ENCODE results near the gene SLC9A7. TPM values are rescaled to one million over a fixed set of nuclear protein-coding genes. Genes with fewer than 3 reads are reported as not detected.

Gene SLC9A7
- total RNA-seq, 1 donor from 2014 or later: 5.0 TPM

GRCh38 chrX:46624090-46624786 is 134.7 kb downstream of the SLC9A7 start:
- TF ChIP-seq, protein P1, sequence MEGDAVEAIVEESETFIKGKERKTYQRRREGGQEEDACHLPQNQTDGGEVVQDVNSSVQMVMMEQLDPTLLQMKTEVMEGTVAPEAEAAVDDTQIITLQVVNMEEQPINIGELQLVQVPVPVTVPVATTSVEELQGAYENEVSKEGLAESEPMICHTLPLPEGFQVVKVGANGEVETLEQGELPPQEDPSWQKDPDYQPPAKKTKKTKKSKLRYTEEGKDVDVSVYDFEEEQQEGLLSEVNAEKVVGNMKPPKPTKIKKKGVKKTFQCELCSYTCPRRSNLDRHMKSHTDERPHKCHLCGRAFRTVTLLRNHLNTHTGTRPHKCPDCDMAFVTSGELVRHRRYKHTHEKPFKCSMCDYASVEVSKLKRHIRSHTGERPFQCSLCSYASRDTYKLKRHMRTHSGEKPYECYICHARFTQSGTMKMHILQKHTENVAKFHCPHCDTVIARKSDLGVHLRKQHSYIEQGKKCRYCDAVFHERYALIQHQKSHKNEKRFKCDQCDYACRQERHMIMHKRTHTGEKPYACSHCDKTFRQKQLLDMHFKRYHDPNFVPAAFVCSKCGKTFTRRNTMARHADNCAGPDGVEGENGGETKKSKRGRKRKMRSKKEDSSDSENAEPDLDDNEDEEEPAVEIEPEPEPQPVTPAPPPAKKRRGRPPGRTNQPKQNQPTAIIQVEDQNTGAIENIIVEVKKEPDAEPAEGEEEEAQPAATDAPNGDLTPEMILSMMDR (IDR thresholded peaks at IDR 0.05; ENCODE audit: partially characterized antibody, unreplicated experiment): no peak
- Mint-ChIP-seq H3K9me3 (ENCODE audit: unreplicated experiment) (no peaks in the 10 kb centered on the region), H3K4me3 (ENCODE audit: unreplicated experiment) (no peak overlapping the region), H3K27me3 (ENCODE audit: unreplicated experiment) (no peaks in the 10 kb centered on the region), H3K27ac (ENCODE audit: unreplicated experiment) (no peak overlapping the region), H3K36me3 (ENCODE audit: unreplicated experiment) (no peaks in the 10 kb centered on the region), H3K4me1 (ENCODE audit: low read depth, unreplicated experiment) (peaks cover 3% of the 10 kb centered on the region)
- DNase-seq: no peak

DNA sequence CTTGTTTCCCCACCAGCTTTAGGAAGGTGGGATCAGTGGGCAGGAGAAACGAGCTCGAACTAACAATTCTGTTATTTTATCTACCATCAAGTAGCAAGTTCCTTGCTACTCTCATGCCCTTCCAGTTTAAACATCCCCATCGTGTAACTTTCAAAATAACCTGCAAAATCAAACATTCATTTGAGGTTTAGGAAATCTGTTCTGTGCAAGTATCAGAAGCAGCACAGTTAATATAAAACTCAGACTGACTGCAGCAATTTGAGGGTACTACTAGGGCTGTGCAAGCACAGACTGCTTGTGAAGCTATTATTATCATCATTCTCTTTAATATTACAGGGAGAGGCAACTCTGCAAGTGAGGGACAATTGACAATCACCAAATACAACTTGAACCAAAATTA is 137.3 kb downstream of the SLC9A7 start:
- TF ChIP-seq, protein P1 (IDR thresholded peaks at IDR 0.05; ENCODE audit: partially characterized antibody, unreplicated experiment): no peak
- Mint-ChIP-seq H3K4me1 (ENCODE audit: low read depth, unreplicated experiment) (no peaks in the 10 kb centered on the region), H3K27me3 (ENCODE audit: unreplicated experiment) (no peaks in the 10 kb centered on the region), H3K9me3 (ENCODE audit: unreplicated experiment) (no peaks in the 10 kb centered on the region), H3K27ac (ENCODE audit: unreplicated experiment) (no peak overlapping the region), H3K4me3 (ENCODE audit: unreplicated experiment) (no peak overlapping the region), H3K36me3 (ENCODE audit: unreplicated experiment) (no peaks in the 10 kb centered on the region)
- no peak for DNase-seq

DNA sequence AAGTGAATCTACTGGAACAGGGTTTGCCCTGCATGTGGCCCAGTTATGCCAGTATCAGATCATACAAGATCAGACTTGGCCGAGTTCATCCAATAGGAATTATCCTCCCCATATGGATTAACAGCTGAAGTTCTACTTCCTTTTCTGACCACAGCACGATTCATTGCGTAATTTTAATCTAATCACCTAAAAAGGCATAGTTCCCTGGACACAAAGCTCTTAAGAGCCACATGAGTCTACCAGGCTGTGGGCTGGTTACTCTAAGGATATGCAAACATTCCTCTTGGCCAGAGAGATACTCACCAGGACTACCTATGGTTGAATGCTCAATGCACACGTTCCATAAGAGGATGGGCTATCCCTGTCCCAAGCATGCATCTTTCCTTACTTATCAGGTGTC is 138.4 kb downstream of the SLC9A7 start:
- Mint-ChIP-seq H3K9me3 (ENCODE audit: unreplicated experiment) (no peaks in the 10 kb centered on the region), H3K4me3 (ENCODE audit: unreplicated experiment) (no peak overlapping the region), H3K27ac (ENCODE audit: unreplicated experiment) (no peak overlapping the region), H3K36me3 (ENCODE audit: unreplicated experiment) (no peaks in the 10 kb centered on the region), H3K27me3 (ENCODE audit: unreplicated experiment) (no peaks in the 10 kb centered on the region), H3K4me1 (ENCODE audit: low read depth, unreplicated experiment) (no peaks in the 10 kb centered on the region)
- TF ChIP-seq, protein P1 (IDR thresholded peaks at IDR 0.05; ENCODE audit: partially characterized antibody, unreplicated experiment): no peak
- no peak for DNase-seq

GRCh38 chrX:46618947-46619346 is 140.0 kb downstream of the SLC9A7 start:
- no peaks in the 10 kb centered on the region for H3K4me1 Mint-ChIP-seq (ENCODE audit: low read depth, unreplicated experiment)
- H3K36me3 Mint-ChIP-seq (ENCODE audit: unreplicated experiment): no peaks in the 10 kb centered on the region
- TF ChIP-seq, protein P1 (IDR thresholded peaks at IDR 0.05; ENCODE audit: partially characterized antibody, unreplicated experiment): no peak
- no peaks in the 10 kb centered on the region for H3K27me3 Mint-ChIP-seq (ENCODE audit: unreplicated experiment)
- H3K4me3 Mint-ChIP-seq (ENCODE audit: unreplicated experiment): no peak overlapping the region
- no peak for DNase-seq
- H3K27ac Mint-ChIP-seq (ENCODE audit: unreplicated experiment): no peak overlapping the region
- no peaks in the 10 kb centered on the region for H3K9me3 Mint-ChIP-seq (ENCODE audit: unreplicated experiment)

DNA sequence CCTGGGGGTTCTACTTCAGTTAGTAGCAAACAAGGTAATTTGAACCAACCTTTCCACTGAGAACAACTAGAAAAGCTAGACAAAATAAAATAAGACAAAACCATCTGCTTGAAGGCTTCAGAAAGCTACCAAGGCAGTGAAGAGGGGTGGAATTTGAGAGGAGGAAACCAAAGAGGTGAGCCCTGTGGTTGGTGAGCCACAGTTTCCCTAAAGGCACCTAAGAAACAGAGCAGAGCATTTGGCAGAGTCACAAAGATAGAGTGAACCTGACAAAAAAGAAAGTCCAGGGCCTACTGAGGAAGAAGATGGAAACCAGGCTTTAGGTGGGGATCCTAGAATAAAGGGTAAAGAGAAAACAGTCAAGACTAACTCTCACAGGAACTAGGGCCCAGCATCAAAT is 141.0 kb downstream of the SLC9A7 start:
- Mint-ChIP-seq H3K9me3 (ENCODE audit: unreplicated experiment) (no peaks in the 10 kb centered on the region), H3K36me3 (ENCODE audit: unreplicated experiment) (no peaks in the 10 kb centered on the region), H3K4me3 (ENCODE audit: unreplicated experiment) (no peak overlapping the region), H3K27ac (ENCODE audit: unreplicated experiment) (no peak overlapping the region), H3K27me3 (ENCODE audit: unreplicated experiment) (no peaks in the 10 kb centered on the region), H3K4me1 (ENCODE audit: low read depth, unreplicated experiment) (no peaks in the 10 kb centered on the region)
- TF ChIP-seq, protein P1 (IDR thresholded peaks at IDR 0.05; ENCODE audit: partially characterized antibody, unreplicated experiment): no peak
- no peak for DNase-seq
